Pons (tissue), 1 donor: Measurements from ENCODE around the gene ZNF654.
"Not testable (repeated sequence)": the region's sequence is repeated elsewhere in the genome, so short reads cannot be mapped to it uniquely, and the experiment has no call there.

Experiments
- DNase-seq: peaks from one replicate; pipeline ENCODE4 v3.0.0-alpha.2; 2016; ENCODE audit warnings: low spot score

ZNF654 gene

DNA sequence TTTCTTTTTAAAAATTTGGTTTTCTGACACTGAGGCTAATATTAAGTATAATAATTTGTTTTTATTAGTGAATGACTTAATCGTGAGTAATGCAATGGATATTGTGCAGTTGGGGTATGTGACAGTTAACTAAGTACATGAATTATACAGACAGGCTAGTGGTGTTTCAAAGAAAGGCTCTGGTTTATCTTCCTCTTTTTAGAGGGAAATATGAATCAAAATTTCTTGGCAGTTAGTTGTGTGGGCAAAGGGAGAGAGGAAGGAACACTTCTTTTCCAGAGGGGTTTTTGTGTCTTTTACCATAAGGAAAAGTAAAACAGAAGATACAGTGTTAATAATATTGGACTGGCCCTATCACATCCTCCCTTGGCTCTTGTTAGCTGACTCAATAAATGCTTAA is 2.7 kb downstream of the ZNF654 start:
- DNase-seq, result no peak

DNA sequence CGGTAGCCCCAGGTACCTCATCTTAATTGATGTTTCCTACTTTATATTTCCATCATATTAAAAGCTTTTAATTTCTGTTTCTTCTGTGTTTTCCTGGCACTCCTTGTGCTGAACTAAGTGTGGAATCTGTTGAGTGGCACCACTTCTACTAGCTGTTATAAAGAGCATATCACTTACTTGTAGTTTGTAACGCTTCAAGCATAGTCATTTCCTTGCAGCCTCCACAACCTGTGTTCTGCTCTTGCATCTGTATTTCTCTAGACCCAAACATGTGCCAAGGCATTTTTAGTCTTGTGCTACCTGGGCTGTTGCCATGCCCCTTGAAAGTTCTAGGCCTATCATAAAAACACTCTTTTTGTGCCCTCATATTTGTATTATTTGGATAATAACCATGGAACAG is 16.0 kb downstream of the ZNF654 start:
- DNase-seq, result no peak

DNA sequence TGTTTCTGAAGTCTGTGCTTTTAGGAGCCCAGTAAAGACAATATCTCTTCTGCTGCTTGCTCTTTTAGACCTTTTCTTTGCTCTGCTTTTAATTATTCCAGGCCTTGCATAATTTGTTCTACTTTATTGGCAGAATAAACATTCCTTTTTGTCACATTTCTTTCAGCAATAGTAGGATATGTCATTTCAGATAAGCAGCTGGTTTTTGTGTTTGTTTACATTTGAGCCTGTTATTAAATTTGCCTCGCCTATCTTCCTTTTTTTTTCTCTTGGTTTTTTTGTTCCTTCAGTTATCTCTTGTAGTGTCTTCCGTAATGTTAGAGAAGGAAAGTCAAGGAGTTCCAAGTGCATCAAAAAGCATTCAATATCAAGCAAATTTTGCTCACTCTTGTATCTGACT is 16.4 kb downstream of the ZNF654 start:
- no peak for DNase-seq

DNA sequence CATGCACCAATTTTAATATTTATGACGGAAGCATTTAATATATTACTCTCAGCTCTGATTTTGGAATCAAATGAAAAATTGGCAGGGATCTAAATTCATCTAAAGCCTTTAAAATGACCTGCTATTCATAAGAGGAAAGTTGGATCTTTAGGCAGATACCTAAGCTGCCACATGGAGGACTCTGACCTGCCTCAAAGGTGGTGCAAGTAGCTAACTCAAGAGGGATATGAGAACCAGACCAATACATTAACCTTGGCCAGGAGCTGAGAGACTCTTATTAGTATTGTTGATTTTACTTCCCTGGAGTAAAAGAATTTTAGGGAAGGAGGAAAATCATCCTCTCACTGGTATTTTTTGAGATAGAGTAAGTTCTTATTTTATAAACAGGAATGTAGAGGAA is 17.7 kb downstream of the ZNF654 start:
- DNase-seq, result no peak

DNA sequence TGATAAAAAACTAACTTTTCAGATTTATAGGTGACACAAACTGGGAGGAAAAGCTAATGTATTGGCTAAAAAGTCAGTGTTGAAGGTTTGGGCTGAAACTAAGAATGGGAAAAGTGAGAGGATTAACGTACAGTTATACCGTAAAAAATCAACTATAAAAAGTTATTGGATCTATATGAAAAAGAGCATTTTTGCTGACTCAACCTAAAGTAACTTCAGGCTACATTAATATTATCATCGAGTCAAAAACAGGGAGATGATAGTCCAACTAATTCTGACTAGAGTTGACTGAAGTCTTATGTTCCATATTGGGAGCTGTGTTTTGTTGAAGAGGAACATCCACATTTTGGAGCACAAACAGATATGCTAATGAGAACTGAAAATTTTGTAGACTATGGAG is 19.9 kb downstream of the ZNF654 start:
- DNase-seq, result no peak

DNA sequence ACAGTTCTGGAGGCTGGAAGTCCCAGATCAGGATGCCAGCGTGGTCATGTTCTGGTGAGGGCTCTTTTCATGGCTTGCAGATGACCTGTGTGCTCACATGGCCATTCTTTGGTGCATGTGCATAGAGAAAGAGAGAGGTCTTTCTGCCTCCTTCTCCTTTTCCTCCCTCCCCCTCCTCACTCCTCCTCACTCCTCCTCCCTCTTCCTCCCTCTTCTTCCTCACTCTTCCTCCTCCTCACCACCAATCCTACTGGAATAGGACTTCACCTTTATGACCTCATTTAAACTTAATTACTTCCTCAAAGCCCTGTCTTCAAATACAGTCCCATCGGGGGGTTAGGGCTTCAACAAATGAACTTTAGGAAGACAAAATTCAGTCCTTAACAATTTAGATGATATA is 23.8 kb downstream of the ZNF654 start:
- no peak for DNase-seq

DNA sequence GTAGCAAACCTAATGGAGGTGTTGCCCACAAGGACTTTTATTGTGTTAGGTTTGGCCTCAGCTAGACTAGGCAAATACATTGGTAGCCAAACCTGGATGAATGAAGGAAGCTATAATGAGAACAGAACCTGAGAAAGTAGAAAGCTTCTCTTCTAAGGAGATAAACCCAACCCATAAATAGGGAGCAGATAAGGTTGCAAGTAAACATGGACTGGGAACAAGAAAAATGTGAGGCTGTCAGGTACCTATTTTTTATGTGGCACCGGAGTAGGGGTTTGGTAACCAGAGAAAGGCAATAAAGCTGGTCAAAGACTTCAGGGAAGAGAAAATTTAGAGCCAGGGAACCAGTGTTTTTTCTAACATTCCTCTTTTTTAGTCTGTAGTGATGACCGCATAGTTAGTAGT is 25.0 kb downstream of the ZNF654 start:
- DNase-seq, result no peak

DNA sequence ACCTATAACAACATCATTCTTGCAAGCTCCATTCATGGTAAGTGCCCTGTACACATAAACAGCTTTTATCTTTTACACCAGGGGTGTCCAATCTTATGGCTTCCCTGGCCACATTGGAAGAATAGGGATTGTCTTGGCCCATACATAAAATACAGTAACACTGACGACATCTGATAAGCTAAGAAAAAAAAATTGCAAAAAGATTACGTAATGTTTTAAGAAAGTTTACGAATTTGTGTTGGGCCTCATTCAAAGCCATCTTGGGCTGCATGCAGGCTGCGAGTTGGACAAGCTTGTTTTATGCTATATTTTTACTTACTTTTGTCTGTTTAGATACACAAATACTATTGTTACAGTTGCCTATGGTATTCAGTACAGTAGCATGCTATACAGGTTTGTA is 31.6 kb downstream of the ZNF654 start:
- no peak for DNase-seq

DNA sequence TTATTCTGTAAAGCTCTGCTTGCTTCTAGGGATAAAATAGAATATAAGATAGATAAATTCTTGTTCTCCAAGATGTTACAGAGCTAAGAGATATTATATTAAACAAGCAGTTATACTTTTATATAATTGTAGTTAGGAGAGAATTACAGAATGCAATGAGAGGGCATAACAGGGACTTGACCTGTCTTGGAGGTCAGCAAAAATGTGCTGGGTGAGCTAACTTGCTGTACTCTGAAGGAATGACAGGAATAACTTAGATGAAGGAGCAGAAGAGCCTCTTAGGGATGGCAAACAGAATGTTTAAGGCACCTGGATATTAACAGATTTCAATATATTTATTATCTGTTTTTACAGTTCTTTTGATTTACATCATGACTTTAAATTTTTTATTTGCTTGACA is 33.2 kb downstream of the ZNF654 start:
- DNase-seq, result no peak

DNA sequence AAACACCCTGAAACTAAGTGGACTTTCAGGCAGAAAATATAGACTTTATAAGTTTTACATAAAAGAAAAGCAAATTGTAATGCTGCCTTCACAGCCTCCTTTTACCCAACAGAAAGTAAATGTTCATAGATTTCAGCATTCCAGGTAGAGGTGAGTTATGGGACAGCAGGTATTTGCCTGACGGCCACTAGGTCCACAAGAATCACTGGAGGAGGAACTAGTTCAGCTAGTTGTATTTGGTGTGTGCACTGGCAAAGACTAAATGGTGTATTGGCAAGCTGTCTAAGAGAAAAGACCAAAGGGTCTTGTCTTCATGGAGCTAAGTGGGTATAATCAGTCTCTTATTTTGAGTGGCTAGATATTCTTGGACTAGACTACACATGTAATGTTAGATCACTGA is 34.2 kb downstream of the ZNF654 start:
- no peak for DNase-seq

DNA sequence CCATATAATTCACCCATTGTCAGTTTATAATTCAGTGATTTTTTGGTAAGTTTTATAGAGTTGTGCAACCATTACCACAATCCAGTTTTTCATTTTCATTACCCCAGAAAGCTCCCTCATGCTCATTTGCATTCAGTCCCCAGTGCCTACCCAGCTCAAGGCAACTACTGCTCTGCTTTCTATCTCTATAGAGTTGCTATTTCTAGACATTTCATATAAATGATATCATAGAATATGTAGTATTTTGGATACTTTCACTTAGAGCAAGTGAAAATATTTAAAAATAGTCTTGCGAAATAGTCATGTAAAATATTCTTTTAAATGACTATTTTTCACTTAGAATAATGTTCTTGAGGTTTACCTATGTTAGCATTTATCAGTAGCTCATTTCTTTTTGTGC is 42.1 kb downstream of the ZNF654 start:
- no peak for DNase-seq

DNA sequence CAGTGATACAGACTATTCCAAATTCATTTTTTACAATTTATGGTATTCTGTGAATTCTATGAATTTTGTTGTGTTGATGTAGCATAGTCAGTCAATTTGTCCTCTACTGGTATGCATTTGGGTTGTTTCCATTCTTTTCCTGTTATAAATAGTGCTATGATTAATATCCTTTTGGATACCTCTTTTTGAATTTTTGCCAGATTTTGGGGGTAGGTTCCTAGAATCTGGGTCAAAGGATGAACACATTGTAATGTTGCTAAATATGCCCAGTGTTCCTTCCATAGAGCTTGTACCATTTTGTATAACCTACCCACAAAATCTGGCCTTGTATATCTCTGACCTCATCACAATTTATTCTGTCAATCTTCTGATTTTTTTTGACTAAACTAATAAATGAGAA is 46.3 kb downstream of the ZNF654 start:
- DNase-seq, result no peak

DNA sequence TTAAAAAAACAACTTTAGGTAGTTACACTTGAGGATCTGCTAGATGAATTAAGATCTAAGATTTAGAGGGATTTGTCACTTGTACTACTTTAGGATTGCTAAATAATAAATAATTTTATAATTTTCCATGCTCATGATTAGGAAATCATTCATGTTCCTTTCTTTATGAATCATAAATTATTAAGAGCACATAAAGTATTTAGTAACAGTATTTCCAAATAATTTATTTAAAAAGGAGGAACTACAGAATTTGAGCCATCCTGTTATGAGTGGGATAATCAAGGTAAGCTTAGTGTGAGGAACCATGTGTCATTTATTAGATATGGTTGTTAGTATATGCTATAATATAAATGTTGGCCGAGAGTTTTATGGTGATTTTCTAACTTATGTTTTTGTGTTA is 53.2 kb downstream of the ZNF654 start:
- no peak for DNase-seq

DNA sequence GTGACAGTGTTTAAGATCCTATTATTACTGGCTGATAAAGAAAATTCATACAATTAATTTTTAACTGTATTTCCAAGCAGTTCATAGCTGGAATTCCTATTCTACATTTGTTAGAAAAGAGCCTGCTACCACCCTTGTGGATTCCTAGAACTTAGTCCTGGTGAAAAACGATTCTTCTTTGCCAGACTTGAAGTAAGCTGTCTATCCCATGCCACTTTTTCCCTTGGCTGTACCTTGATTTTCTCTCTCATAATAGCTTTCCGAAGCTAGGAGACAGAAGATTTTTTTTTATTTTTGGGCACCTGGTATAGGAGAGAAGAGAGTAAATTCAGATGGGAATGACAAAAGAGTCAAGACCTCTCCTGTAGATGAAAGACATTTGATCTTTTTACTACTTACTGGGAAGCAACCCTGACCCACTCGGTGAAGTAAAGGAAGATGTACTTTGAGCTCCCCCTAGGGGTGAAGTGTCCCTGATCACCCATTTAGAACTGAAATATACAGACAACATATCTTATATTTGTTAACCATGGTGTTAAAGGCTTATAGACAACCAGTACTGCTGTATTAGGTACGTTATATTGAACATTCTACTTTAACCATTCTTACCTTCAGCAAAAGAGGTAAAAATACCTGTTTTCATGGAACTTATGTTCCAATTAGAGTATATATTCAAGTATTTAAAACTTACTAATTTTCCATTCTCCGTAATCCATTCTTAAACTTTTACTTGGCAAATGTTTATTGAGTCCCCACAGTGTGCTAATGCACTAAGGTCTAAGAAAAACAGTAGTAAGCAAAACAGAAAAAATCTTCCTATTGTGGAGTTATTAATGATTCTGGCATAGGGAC is 54.5 kb downstream of the ZNF654 start:
- DNase-seq, result peak; percentile 84

DNA sequence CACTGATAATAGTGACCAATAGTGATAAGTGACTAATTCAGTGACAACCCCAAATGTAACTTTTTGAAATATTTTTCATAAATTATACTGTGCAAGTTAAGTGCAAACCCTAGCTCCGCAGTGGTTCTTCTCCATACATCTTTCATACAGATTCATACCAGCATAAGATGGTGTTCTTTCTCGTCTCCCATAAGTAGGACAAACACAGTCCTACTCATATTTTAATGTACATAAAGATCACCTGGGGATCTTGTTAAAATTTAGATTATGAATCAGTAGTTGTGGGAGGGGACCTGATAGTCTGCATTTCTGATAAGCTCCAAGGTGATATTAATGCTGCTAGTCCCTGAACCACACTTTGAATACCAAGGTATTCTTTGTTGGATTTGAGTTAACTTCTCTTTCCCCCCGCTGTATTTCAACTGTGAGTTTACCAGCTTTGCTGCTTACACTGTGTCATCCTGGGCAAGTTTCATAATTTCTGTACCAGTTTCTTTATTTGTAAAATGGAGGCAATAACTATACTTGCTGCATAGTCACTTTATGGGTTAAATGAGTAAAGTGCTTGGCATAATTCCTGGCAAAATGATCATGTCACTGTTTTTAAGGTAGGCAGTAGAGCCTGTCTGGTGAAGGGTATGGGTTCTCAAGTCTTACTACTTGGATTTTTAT is 56.0 kb downstream of the ZNF654 start:
- no peak for DNase-seq

DNA sequence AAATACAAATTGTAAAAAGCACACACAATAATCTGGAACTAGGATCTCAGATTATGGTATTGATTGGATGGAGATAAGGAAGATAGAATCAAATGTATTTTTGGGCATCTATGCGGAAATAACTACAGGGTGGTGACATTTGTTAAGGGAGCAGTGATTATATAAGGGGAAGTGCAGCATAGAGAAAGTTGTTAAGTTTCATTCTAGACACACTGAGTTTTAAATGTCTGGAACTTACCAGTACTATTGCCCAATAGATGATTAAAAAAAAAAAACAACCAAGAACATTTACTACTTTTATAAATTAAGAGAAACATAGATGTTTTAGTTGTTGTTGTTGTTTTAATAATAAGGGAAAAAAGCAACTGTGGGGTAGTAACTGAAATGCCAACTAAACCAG is 58.6 kb downstream of the ZNF654 start:
- no peak for DNase-seq

DNA sequence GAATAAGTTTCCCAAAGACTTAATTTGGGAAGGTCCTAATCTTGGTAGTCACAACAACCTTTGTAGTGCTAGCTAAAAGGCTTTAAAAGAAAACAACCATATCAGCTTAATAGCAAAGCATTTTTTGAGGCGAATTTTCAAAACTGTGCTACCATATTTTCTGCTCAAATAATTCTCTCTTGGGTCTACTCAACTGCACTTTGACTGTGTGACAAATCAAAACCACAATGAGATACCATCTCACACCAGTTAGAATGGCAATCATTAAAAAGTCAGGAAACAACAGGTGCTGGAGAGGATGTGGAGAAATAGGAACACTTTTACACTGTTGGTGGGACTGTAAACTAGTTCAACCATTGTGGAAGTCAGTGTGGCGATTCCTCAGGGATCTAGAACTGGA is 59.5 kb downstream of the ZNF654 start:
- not testable (repeated sequence) for DNase-seq

DNA sequence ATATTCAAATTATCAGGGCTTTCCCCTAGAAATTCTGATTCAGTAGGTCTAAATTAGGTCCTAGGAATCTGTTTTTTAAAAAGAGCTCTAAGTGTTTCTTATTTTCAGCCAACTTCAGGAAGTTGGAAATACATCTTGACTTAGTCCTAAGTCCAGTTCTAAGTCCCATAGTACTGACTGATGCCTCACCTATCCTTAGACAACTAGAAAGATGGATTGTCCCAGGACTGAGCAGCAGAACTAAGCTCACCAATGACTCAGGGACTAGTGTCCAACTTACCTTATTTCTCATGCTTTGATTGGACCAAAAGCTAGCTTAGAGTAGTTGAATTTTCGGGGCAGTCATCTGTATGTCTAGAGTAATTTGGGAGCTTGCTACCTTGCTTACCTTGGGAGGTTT is 64.5 kb downstream of the ZNF654 start:
- DNase-seq, result no peak

DNA sequence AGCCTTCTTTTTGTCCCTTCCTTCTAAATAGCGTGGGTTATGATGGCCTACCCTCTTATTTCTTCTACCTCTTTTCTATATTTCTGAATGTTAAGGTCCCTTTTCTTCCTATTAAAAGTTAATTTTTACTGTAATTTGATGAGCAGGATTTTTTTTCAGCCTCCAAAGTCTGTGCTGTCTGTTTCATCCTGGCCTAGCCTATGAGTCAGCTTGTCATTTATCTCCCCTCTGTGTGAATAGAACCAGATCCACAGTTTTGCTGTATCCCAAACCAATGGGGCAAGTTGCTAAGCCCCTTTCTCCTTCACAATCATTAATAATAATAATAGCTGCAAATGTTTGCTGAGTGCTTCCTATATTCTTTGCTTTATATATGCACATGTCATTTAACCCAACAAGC is 72.6 kb downstream of the ZNF654 start:
- no peak for DNase-seq

DNA sequence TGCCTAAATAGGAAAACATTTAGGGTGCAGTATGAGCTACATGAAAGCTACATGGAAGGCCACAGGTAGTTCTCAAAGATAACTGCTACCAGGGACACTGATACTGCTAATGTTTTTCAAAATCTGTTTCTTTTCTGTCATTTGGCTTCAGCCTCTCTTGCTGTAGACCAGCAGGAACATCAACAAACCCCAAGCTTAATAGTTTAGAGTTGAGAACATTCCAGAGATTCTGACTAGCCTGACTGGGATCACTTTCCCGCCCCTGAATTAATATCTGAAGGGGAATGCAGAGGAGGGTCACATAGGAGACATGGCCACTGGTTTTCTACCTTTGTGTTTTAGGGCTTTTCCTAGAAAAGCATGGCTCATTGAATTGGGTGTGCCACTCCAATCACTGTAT is 73.8 kb downstream of the ZNF654 start:
- no peak for DNase-seq

DNA sequence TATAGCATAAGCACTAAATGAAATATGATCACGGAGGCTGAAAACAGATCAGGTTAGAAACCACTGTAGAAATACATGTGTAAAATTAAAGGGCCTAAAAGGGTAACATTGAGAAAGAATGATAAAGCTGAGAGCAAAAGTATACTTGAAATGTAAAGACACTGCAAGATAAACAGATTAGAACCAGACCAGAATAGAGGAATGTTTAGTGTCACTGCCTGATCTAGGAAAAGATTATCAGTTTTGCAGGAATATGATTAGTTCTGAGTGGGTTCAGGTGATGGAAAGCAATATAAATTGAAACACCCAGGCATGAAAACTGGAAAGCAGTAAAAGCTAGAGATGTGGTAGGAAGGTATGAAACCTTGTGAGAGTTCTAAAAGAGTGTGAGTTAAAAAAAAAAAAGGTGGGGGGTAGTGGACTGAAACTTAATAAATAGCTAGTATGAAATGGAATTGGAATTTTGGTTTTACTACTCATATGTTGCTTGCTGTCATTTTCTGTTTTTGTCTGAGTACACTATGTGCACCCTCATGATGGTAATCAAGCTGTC is 74.7 kb downstream of the ZNF654 start:
- DNase-seq, result no peak

DNA sequence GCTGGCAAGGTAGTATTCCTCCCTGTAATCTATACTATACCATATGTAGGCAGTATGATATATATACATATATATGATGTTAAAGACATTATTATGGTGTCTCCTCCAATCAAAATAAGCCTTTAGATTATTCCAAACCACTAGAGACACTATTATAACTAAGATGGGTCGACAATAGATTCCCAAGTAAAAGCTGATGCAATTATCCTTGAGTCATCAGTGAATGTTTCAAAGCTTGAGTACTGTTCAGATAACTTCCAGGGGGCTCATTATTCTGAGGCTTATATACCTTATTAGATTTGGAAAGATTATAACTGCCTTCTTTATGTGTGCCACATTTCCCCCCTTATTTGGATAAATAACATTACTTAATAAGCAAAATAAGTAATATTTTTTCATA is 78.8 kb downstream of the ZNF654 start:
- no peak for DNase-seq

DNA sequence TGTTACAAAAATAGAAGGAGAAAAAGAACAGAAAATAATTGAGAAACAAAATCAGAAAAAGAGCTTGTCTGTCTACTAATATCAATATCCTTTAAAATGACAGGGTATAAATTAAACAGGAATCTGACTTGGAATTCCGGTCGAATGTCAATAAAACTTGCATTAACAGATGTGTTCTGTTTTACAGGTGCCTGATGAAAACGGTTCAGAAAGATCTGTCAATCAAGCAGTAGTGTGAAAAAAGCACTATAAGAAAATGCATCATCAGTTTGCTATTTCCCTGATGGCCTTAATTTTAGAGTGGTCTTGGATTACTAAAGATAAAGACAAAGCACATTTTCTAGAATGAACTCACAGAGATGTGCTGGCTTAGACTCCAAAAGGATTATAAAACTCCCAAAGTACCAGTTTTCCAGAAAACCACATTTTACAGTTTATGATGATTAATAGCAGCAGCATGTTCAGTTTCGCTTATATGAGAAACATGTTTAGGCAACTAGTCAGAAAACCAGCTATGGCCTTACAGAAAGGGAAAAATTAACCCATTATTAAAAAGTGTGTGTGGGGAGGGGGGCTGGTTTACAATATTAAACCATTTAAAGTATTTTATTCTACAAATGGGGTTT is 82.5 kb downstream of the ZNF654 start:
- no peak for DNase-seq
